SK-N-MC (cell line): Measurements from ENCODE around the gene SLC17A5.
"Not testable (repeated sequence)": the region's sequence is repeated elsewhere in the genome, so short reads cannot be mapped to it uniquely, and the experiment has no call there.

Experiments used
- EZH2 ChIP-seq: fragments of 200-600 bp; sonication (generic); IDR thresholded peaks from one replicate; pipeline ENCODE4 v1.6.1; 2017; ENCODE audit warnings: antibody characterized with exemption
- POLR2AphosphoS5 ChIP-seq: IDR thresholded peaks from 2 replicates; pipeline ENCODE4 v1.6.1; 2012; ENCODE audit warnings: mild to moderate bottlenecking, low read depth, low read length, borderline replicate concordance

GRCh38 chr6:73683574-73683973 is 29.8 kb upstream of the SLC17A5 start:
- not testable (repeated sequence) for TF ChIP-seq POLR2AphosphoS5, EZH2
